SK-N-MC (cell line): ENCODE data around the gene HOXD4.

Experiments
- DNase-seq: peaks from one replicate; pipeline ENCODE4 v3.0.0-alpha.2; 2011; ENCODE audit warnings: low read depth, low spot score
- H3K27ac ChIP-seq: fragments of 200-600 bp; sonication (generic); 2 replicates; pipeline ENCODE4 v1.5.1; 2016; ENCODE audit warnings: mixed run types
- H3K36me3 ChIP-seq: fragments of 200-600 bp; sonication (generic); 2 replicates; pipeline ENCODE4 v1.6.1; 2017; ENCODE audit warnings: antibody characterized with exemption, low read length, mixed read lengths; ENCODE audit not compliant: insufficient read depth
- H3K4me3 ChIP-seq: fragments of 200-600 bp; sonication (generic); 2 replicates; pipeline ENCODE4 v1.5.1; 2016
- H3K9ac ChIP-seq: fragments of 200-600 bp; sonication (generic); 2 replicates; pipeline ENCODE4 v1.8.0; 2017; ENCODE audit warnings: mixed run types, mixed read lengths; ENCODE audit not compliant: insufficient read length
- H3K9me3 ChIP-seq: fragments of 200-600 bp; sonication (generic); 2 replicates; pipeline ENCODE4 v1.6.1; 2017; ENCODE audit warnings: low read depth, mild to moderate bottlenecking, antibody characterized with exemption, low read length, moderate library complexity, mixed read lengths
- EZH2 ChIP-seq: fragments of 200-600 bp; sonication (generic); IDR thresholded peaks from one replicate; pipeline ENCODE4 v1.6.1; 2017; ENCODE audit warnings: antibody characterized with exemption
- FOXP2 ChIP-seq: optimal IDR thresholded peaks from 2 replicates; pipeline ENCODE3; 2011; ENCODE audit warnings: mild to moderate bottlenecking, moderate library complexity; ENCODE audit not compliant: insufficient read depth; ENCODE audit errors: extremely low read length, control extremely low read depth
- POLR2AphosphoS5 ChIP-seq: IDR thresholded peaks from 2 replicates; pipeline ENCODE4 v1.6.1; 2012; ENCODE audit warnings: mild to moderate bottlenecking, low read depth, low read length, borderline replicate concordance

HOXD4 gene

DNA sequence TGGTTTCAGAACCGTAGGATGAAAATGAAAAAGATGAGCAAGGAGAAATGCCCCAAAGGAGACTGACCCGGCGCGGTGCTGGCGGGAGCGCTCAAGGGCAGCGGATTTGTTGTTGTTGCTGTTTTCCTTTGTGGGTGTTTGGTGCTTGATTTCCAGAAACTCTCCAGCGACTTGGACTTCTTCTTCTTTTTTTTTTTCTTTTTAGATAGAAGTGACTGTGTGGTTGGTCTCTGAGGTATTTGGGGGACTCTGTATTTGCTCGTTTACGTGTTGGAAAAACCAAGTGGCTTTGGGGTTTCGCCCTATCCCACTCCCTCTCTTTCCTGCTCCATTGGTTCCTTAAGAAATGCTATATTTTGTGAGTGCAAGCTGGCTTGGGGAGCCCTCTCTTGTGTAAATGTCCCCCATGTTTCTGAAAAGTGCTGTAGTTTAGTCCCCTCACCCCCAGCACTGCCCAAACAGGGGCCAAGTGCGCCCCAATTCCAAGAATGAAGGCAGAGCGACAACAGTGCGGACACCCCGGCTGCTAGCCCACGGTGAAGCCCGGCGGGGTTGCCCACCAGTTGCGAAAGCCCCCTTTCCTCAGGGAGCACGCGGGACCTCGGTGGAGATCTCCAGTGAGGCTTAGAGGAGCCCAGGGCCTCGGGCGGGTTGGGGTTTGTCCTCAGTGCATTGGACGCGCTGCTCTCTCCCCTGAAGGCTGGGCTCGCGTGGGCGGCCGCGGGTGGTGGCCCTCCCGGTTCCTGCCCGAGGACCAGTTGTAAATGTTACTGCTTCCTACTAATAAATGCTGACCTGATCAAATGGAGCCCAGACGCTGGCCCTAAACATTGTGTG is 27.0 kb upstream of the HOXD4 start:
- no peak for TF ChIP-seq POLR2AphosphoS5
- no peak for TF ChIP-seq FOXP2
- TF ChIP-seq EZH2, result no peak
- H3K27ac ChIP-seq, result no peak overlapping the region
- peak overlapping the region; percentile 93 for H3K4me3 ChIP-seq
- H3K9ac ChIP-seq, result peak overlapping the region; percentile 84
- H3K36me3 ChIP-seq, result peaks cover 6% of the 10 kb centered on the region; the same call in 1 of the 2 replicates
- no peak for DNase-seq
- H3K9me3 ChIP-seq, result no peaks in the 10 kb centered on the region

DNA sequence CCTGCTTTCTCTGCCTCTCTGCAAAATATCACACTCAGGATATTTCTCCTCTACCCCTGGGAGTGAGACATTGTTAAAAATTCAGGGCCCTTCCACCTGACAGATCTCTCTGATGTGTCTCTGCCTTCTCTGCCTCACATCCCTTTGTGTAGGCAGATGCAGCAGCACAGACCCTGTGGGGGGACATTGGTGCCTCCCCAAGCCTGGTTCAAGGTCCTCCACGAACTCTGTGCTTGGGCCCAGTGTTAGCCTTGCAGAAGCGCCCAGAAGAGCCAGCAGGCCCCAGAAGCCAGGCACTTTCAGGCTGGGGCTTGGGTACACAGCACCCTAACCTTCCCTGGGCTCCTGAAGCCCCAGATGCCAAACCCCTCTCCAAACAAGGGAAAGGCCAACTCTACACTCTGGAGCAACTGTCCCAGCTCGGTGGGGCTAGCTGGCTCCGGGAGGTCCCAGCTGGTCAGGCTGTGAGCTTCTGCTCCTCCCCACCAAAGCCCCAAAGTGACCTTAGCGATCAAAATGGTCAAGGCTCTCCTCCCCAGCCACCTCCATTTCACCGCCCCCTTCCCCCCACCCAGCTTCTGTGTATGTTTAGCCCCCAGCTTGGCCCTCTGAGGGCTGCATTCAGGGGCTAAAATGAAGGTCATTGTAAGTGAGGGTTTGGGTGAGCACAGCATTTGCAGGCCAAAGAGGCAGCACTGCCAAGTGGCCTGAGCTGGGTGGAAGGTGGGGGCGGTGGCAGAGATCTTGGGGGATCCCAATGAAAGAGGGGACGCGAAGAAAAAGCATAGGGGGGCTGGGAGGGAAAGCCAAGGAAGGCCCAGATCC is 26.2 kb upstream of the HOXD4 start:
- Histone ChIP-seq H3K9me3 (no peaks in the 10 kb centered on the region), H3K4me3 (no peak overlapping the region), H3K27ac (no peak overlapping the region), H3K9ac (no peak overlapping the region), H3K36me3 (no peaks in the 10 kb centered on the region)
- TF ChIP-seq EZH2, result no peak
- no peak for TF ChIP-seq POLR2AphosphoS5
- no peak for TF ChIP-seq FOXP2
- no peak for DNase-seq

DNA sequence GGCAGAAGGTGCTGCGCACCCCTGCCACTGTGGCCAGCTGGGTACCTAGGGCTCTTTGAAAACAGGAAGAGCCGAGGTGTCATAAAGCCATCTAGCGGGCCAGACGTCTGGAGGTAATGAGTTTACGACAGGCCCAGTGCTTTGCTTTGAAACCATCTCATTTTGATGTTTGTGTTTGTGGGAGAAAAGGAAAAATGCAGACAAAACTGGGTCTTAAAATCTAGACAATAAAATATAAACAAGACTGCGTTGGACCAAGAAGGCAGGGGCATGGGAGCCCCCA is 25.6 kb upstream of the HOXD4 start:
- Histone ChIP-seq H3K36me3 (no peaks in the 10 kb centered on the region), H3K9me3 (no peaks in the 10 kb centered on the region), H3K9ac (no peak overlapping the region), H3K4me3 (no peak overlapping the region), H3K27ac (0 out of 2 replicates have a peak overlapping the region, but pooled peaks have one; percentile 26)
- no peak for DNase-seq
- TF ChIP-seq POLR2AphosphoS5 (no peak), FOXP2 (no peak), EZH2 (no peak)

DNA sequence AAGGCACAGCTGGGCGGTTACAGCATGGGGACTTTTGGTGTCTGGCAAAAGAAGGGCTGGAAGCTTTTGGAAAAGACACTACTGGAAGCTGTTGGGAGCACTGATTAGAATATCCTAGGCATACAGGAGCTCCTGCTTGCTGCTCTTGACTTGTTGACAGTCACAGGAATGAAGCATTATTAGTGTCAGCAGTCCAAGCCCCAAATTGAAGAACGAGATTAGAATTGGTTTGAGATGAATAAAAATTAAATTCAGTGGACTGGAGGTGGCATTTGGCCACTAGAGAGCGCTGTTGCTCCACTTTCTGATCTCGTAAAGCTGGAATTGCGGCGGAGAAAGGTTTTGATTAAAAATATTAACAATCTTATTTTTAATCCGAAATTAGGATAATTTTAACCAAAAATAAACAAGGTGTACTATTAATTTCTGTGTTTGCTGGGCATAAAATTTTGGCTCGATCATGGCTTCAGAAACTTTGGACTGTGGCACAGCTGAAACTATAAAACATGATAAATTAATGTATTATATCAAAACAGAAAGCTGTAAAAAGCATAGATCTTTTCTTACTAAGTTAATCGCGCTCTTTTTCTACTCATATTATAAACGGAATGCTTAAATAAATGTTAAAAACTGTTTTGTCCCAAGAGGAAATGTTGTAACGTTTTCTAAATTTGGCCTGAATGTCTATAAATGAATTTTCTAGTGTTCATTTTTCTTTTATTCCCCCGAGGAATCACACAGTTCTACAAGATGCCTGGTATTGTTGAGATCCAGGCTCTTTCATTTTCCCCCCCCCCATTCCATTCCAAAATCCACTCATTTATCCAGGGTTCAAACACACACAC is 24.2 kb upstream of the HOXD4 start:
- Histone ChIP-seq H3K36me3 (no peaks in the 10 kb centered on the region), H3K27ac (peak overlapping the region; percentile 77), H3K4me3 (peak overlapping the region; percentile 89), H3K9ac (peak overlapping the region; percentile 46), H3K9me3 (no peaks in the 10 kb centered on the region)
- no peak for DNase-seq
- TF ChIP-seq EZH2 (no peak), FOXP2 (no peak), POLR2AphosphoS5 (no peak)

DNA sequence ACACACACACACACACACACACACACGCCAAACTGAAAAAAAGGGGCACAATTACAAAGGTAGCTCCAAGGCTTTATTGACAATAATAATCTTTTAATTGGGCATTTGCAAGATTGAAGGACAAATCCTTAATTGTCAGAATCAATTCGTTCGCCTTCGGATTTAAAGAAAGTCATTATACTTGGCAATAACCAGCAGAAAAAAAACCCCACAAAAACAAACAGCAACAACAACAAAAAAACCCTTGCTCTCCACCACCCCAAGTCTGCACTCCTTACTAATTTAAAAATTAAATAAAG is 23.6 kb upstream of the HOXD4 start:
- H3K4me3 ChIP-seq, result peak overlapping the region; percentile 89
- no peaks in the 10 kb centered on the region for H3K36me3 ChIP-seq
- H3K9ac ChIP-seq, result peak overlapping the region; percentile 7
- peak overlapping the region; percentile 88 for H3K27ac ChIP-seq
- DNase-seq, result no peak
- no peaks in the 10 kb centered on the region for H3K9me3 ChIP-seq
- TF ChIP-seq FOXP2 (no peak), POLR2AphosphoS5 (no peak), EZH2 (no peak)

DNA sequence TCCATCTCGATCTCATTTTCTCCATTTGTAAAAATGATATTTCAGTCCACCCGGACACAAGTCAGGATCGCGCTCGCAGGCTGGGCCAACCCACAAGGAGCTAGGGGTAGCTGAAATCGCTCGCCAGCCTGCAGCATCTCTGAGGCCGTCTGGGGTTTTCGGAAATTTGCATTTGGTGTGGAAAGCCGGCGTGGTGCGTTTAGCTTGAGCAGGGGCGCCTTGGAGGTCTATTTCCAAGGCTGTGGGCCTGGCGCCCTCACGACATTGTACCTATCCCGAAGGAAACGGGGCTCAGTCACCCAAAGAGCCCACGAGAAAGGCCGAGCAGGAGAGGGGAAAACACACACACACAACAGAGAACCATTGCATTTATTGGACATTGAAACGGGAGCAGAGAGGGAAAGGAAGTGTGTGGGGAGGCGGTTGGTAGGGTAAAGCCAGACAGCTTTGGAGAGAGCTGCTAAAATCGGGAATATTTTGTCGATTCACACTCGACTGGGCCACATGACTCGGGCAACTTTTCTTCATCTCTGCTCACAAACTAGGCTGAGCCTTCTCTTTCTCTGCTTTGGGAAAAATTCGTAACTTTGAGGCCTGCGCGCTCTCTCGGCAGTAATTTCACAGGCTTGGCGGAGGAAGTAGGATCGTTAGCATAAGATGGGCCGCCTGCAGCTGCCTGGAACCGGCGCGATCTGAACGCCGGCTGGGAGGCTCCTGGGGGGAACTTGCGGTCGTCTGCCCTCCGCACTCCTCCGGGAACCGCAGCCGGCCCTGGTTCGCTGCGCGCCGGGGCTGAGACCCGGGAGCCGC is 23.0 kb upstream of the HOXD4 start:
- Histone ChIP-seq H3K27ac (peak overlapping the region; percentile 88), H3K9me3 (no peaks in the 10 kb centered on the region), H3K4me3 (peak overlapping the region; percentile 89), H3K36me3 (no peaks in the 10 kb centered on the region), H3K9ac (peak overlapping the region; percentile 72)
- no peak for DNase-seq
- TF ChIP-seq POLR2AphosphoS5 (peak; percentile 30; the same call in 1 of the 2 replicates), FOXP2 (no peak)

DNA sequence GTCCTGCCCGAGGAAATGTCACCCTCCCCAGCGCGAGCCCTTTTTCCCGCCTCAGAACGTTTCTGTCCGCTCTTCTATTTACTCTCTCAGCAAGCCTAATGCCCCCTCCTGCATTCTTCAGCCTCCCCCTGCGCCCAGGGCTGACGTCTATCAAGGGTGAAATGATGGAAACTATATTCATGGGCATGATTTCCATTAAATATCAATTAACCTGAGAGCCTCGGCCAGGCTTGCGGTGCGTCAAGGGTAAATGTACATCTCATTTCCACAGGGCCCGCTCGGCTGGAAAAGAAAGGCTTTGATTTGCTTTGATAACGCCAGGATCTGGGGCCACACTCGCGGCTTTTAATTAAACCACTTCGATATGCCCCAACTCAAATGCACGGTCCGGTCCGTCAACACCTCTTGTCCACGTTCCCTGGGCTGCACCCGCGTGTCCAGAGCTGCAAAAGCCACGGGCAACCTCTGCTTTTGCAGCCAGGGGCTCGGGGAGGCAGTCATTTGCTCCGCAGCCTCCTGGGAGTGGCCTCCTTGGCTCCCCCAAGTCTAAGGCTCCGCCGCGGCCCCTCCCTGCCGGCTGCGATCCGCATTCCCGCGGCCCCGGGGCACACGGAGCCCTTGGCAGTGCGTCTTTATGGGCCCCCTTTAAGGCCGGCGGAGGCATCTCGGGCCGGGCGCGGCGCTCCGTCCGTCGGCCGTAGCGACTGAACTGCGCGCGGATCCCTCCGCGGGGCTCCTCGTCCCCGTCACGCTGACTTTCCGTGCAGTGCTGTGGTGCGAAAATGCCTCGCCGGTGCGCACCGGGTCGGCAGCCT is 22.2 kb upstream of the HOXD4 start, which contains the start of gene HOXD8:
Gene HOXD8 (plus strand): TSS at position 724 of the 815 bp plus-strand sequence. CDS start 662 bp downstream, outside the sequence.
- DNase-seq, result no peak
- Histone ChIP-seq H3K9ac (peak within 1 kb of the TSS; percentile 72), H3K9me3 (no peaks in the 10 kb centered on the region), H3K27ac (peak within 1 kb of the TSS; percentile 88), H3K36me3 (no peaks in the 10 kb centered on the region), H3K4me3 (peak within 1 kb of the TSS; percentile 89)
- TF ChIP-seq FOXP2 (peak; percentile 52), POLR2AphosphoS5 (peak; percentile 74), EZH2 (no peak)
